Peyer's patch (tissue), 4 donors: ENCODE results near the gene PIEZO1.

Source experiments
- CTCF ChIP-seq, 6 experiments: fragments of 450-650 bp in 4 of 6; fragments of 200-600 bp in 2 of 6; sonication (generic) in 1 of 6; IDR thresholded peaks; one replicate each; pipeline ENCODE4 v1.5.1; 2017 to 2019; ENCODE audit warnings: antibody characterized with exemption in 6 of 6, mild to moderate bottlenecking in 3 of 6, moderate library complexity in 1 of 6
- POLR2A ChIP-seq, 2 donors: fragments of 450-650 bp; IDR thresholded peaks; one replicate each; pipeline ENCODE4 v1.5.1; 2017; ENCODE audit warnings: antibody characterized with exemption in 2 of 2, mild to moderate bottlenecking in 2 of 2, moderate library complexity in 2 of 2

- TF ChIP-seq CTCF (IDR thresholded peaks at IDR 0.05) (no peak), POLR2A (IDR thresholded peaks at IDR 0.05) (no peak)
Observed at GRCh38 chr16:88702371-88703210, 82.4 kb downstream of the PIEZO1 start.
